Osteocyte (in vitro differentiated cells): ENCODE data around the gene GNA15. TPM values are rescaled to one million over a fixed set of nuclear protein-coding genes. Genes with fewer than 3 reads are reported as not detected.

Experiments used
- DNase-seq: peaks from one replicate; pipeline ENCODE4 v3.0.0; 2021; ENCODE audit warnings: mixed read lengths; ENCODE audit not compliant: unreplicated experiment; ENCODE audit errors: extremely low spot score
- H3K27ac Mint-ChIP-seq: one replicate; pipeline ENCODE4 v1.8.0; 2021; ENCODE audit warnings: mild to moderate bottlenecking, mixed read lengths; ENCODE audit not compliant: unreplicated experiment
- H3K27me3 Mint-ChIP-seq: one replicate; pipeline ENCODE4 v1.8.0; 2021; ENCODE audit warnings: mixed read lengths; ENCODE audit not compliant: unreplicated experiment
- H3K36me3 Mint-ChIP-seq: one replicate; pipeline ENCODE4 v1.8.0; 2021; ENCODE audit warnings: mixed read lengths; ENCODE audit not compliant: unreplicated experiment
- H3K4me1 Mint-ChIP-seq: one replicate; pipeline ENCODE4 v1.8.0; 2021; ENCODE audit warnings: mixed read lengths; ENCODE audit not compliant: unreplicated experiment
- H3K4me3 Mint-ChIP-seq: one replicate; pipeline ENCODE4 v1.8.0; 2021; ENCODE audit warnings: mild to moderate bottlenecking, moderate library complexity, mixed read lengths; ENCODE audit not compliant: unreplicated experiment
- H3K9me3 Mint-ChIP-seq: one replicate; pipeline ENCODE4 v1.8.0; 2021; ENCODE audit warnings: mixed read lengths; ENCODE audit not compliant: unreplicated experiment
- total RNA-seq: library from RNA; stranded (reverse); gene quantifications from 2 replicates; pipeline ENCODE4 v1.2.1, GENCODE V29; 2021
- TF ChIP-seq, protein P1 (sequence below): fragments of 200-600 bp; sonication (generic); IDR thresholded peaks from 2 replicates; pipeline ENCODE4 v1.5.0; 2021; ENCODE audit warnings: antibody characterized with exemption, mild to moderate bottlenecking, moderate library complexity

Gene GNA15
- total RNA-seq, 1 donor from 2014 or later = not detected

- no peak for DNase-seq
- H3K27me3 Mint-ChIP-seq = no peaks in the 10 kb centered on the region
- no peak overlapping the region for H3K27ac Mint-ChIP-seq
- H3K36me3 Mint-ChIP-seq = peaks cover 5% of the 10 kb centered on the region
- H3K4me3 Mint-ChIP-seq = no peak overlapping the region
- TF ChIP-seq, protein P1, sequence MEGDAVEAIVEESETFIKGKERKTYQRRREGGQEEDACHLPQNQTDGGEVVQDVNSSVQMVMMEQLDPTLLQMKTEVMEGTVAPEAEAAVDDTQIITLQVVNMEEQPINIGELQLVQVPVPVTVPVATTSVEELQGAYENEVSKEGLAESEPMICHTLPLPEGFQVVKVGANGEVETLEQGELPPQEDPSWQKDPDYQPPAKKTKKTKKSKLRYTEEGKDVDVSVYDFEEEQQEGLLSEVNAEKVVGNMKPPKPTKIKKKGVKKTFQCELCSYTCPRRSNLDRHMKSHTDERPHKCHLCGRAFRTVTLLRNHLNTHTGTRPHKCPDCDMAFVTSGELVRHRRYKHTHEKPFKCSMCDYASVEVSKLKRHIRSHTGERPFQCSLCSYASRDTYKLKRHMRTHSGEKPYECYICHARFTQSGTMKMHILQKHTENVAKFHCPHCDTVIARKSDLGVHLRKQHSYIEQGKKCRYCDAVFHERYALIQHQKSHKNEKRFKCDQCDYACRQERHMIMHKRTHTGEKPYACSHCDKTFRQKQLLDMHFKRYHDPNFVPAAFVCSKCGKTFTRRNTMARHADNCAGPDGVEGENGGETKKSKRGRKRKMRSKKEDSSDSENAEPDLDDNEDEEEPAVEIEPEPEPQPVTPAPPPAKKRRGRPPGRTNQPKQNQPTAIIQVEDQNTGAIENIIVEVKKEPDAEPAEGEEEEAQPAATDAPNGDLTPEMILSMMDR = no peak
- H3K9me3 Mint-ChIP-seq = no peaks in the 10 kb centered on the region
- H3K4me1 Mint-ChIP-seq = peaks cover 24% of the 10 kb centered on the region
These were observed 26.3 kb upstream of the GNA15 start for GRCh38 chr19:3109491-3109890.

DNA sequence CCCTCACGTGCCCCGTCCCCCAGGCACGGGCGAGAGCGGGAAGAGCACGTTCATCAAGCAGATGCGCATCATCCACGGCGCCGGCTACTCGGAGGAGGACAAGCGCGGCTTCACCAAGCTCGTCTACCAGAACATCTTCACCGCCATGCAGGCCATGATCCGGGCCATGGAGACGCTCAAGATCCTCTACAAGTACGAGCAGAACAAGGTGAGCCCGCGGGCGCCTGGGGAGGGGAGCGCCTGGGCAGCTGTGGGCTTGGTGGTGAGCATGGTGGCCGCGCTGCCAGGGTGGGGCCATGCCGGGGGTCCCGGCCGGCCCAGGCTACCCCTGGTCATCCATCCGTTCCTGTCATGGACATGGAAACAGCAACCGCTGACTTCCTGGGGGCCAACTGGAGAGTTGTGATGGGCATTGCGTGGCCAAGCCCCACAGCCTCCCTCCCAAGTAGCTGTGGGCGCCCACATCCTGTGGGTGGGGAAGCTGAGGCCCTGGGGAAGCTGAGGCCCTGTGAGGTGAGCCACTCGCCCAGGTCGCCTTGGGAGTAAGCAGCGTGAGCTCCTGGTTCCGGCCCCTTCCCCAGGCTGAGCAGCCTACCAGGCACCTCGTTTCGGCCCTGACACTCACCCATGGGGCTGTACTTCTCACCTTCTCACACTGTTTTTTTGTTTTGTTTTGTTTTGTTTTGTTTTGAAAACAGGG, 25.6 kb upstream of the GNA15 start:
- H3K27me3 Mint-ChIP-seq = no peaks in the 10 kb centered on the region
- H3K9me3 Mint-ChIP-seq = no peaks in the 10 kb centered on the region
- H3K4me3 Mint-ChIP-seq = no peak overlapping the region
- TF ChIP-seq, protein P1 = no peak
- DNase-seq = no peak
- H3K27ac Mint-ChIP-seq = no peak overlapping the region
- H3K4me1 Mint-ChIP-seq = peaks cover 24% of the 10 kb centered on the region
- peaks cover 5% of the 10 kb centered on the region for H3K36me3 Mint-ChIP-seq

- Mint-ChIP-seq H3K9me3 (no peaks in the 10 kb centered on the region), H3K27ac (no peak overlapping the region), H3K27me3 (no peaks in the 10 kb centered on the region), H3K36me3 (peaks cover 5% of the 10 kb centered on the region), H3K4me3 (no peak overlapping the region), H3K4me1 (peaks cover 21% of the 10 kb centered on the region)
- TF ChIP-seq, protein P1 = no peak
- no peak for DNase-seq
These were observed 24.1 kb upstream of the GNA15 start for GRCh38 chr19:3111586-3112247.

DNA sequence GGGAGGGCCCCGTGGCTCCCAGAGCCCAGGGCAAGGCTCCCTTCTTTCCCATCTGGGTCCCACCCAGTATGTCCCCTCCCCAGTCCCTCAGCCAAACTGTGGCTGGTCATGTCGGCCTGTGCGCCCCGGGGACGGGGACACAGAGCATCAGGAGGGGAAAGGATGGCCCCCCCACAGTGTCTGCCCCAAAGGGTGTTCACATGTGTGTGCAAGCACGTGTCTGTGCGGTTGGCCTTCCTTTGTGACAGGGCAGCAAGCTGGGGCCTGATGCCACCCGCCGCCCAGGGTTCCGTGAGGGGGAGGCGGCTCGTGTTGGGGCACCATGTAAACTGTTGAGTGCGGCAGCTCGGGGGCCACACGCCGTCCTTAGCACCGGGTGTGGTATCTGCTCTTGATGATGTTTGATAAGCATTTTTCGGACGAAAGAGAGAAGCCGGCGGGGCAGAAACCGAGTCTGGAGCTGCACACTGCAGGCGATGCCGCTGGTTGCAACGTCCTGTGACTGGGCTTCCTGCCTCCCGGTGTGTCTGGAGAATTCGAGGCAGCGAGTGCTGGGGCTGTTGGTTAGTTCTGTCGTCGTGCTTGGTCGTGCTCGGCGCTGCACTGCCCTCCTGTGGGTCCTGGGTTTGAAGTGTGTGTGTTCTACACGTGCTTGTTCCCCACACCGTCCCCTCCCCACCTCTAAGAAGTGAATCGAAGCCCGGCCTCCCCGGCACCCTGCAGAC, 23.3 kb upstream of the GNA15 start:
- no peak for DNase-seq
- Mint-ChIP-seq H3K4me3 (no peak overlapping the region), H3K27ac (no peak overlapping the region), H3K9me3 (no peaks in the 10 kb centered on the region), H3K36me3 (peaks cover 5% of the 10 kb centered on the region), H3K4me1 (peaks cover 14% of the 10 kb centered on the region), H3K27me3 (no peaks in the 10 kb centered on the region)
- TF ChIP-seq, protein P1 = no peak
